ENCODE results near the gene RPL4. TPM values are rescaled to one million over a fixed set of nuclear protein-coding genes. Genes with fewer than 3 reads are reported as not detected.
"Not testable (repeated sequence)": the region's sequence is repeated elsewhere in the genome, so short reads cannot be mapped to it uniquely, and the experiment has no call there.

The RPL4 gene
- total and polyA plus RNA-seq, 9 of the 15 experiments (the other 6 are each of a cell fraction or from before 2014, with no cell fraction given): 2,055 to 7,760 (median 5,069) TPM

DNA sequence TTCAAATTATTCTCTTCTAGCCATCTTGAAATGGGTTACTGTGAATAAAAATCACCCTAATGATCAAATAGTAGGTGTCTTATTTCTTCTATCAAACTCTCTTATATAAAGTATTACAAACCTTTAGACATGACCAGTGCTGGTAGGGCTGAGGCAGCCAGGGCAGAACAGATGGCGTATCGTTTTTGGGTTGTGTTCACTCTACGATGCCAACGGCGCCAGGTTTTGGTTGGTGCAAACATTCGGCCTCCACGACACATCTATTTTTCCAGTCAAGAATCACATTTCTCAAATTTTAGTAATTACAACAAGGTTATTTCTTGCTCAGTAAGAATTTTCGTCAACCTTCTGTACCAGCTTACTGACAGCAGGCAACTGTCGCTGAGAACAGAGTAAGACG is 2.2 kb downstream of the RPL4 start:
- ChIA-PET POLR2A (interaction anchor here (2.4 kb wide), 1 partner anchor 10 kb away, joined by 8 read pairs; no protein-coding TSS in a partner anchor), CTCF (ENCODE audit: low intra/inter-chr PET ratio) (no interaction called here)
- Histone ChIP-seq H3K9ac (ENCODE audit: insufficient read depth in 1 of 2, low read depth in 2 of 2, low read length in 2 of 2) (peak overlapping the region; percentile 89 to 98), H3K4me2 (ENCODE audit: insufficient read depth, low read length) (peak overlapping the region; percentile 97), H4K20me1 (replicated peaks; ENCODE audit: control insufficient read depth, insufficient read depth, low read length) (peaks cover 40% of the 10 kb centered on the region), H3K79me2 (ENCODE audit: control insufficient read depth, insufficient read depth, low read length) (peaks cover 77% of the 10 kb centered on the region), H3K4me3 (peak overlapping the region; percentile 71), H3K27me3 (ENCODE audit: control insufficient read depth in 2 of 2, insufficient read depth in 2 of 2, low read length in 2 of 2) (no peaks in the 10 kb centered on the region), H3K36me3 (ENCODE audit: control insufficient read depth, insufficient read depth, low read length) (peaks cover 64% of the 10 kb centered on the region), H3K9me3 (replicated peaks; ENCODE audit: control insufficient read depth, insufficient read depth, low read depth, low read length) (no peaks in the 10 kb centered on the region), H2AFZ (ENCODE audit: low read depth, low read length) (no peak overlapping the region), H3K9me1 (ENCODE audit: control insufficient read depth, insufficient read depth, low read length) (no peaks in the 10 kb centered on the region), H3K4me1 (replicated peaks in 1 of 2; ENCODE audit: control insufficient read depth in 2 of 2, insufficient read depth in 2 of 2, low read length in 2 of 2) (peaks cover 12 to 14% of the 10 kb centered on the region in 2 experiments), H3K27ac (ENCODE audit: extremely low read depth, low read depth, low read length) (peak overlapping the region; percentile 97)
- in situ Hi-C loops (cut with MboI): no loop called here
- DNase-seq (ENCODE audit: extremely low read depth in 1 of 4, low spot score in 3 of 4) (no peak), ATAC-seq (no peak), FAIRE-seq (no peak)
- TF ChIP-seq BRD4 (IDR thresholded peaks at IDR 0.05) (0 out of 2 replicates have a peak, but pooled peaks have one; percentile 60), RBFOX2 (IDR thresholded peaks at IDR 0.05; ENCODE audit: low read depth, low read length) (peak; percentile 55; the same call in 1 of the 2 replicates), TFAM (CRISPR knock-in tag; conservative IDR thresholded peaks at IDR 0.05) (no peak)
- no TSS peak for BruUV-seq (replicated peaks)
- 6% methylated on average over 10 of the region's 10 CpGs for WGBS (ENCODE audit: insufficient coverage, low coverage, missing lambda C conversion rate)
- intact Hi-C loops (cut with micrococcal nuclease): no loop called here

DNA sequence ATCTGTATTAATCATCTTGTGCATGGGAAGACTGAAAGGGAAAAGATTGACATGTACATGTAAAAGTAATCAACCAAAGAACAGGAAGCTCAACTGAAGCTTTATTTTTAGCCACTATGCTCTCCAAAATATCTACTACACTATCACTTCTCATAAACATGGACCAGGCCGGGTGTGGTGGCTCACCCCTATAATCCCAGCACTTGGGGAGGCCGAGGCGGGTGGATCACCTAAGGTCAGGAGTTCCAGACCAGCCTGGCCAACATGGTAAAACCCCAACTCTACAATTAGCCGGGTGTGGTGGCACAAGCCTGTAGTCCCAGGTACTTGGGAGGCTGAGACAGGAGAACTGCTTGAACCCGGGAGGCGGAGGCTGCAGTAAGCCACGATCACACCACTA is 4.3 kb downstream of the RPL4 start:
- peaks cover 5 to 13% of the 10 kb centered on the region in 2 experiments for H3K4me1 ChIP-seq (replicated peaks in 1 of 2; ENCODE audit: control insufficient read depth in 2 of 2, insufficient read depth in 2 of 2, low read length in 2 of 2)

More for the DNA sequence above, 4.3 kb downstream of the RPL4 start:
- DNase-seq (ENCODE audit: extremely low read depth in 1 of 4, low spot score in 3 of 4); BruUV-seq (replicated peaks); H3K9me1 ChIP-seq (ENCODE audit: control insufficient read depth, insufficient read depth, low read length); H3K4me3 ChIP-seq; H3K27me3 ChIP-seq (ENCODE audit: control insufficient read depth in 2 of 2, insufficient read depth in 2 of 2, low read length in 2 of 2); FAIRE-seq; in situ Hi-C loops (cut with MboI); H3K4me2 ChIP-seq (ENCODE audit: insufficient read depth, low read length); ATAC-seq; H3K9me3 ChIP-seq (replicated peaks; ENCODE audit: control insufficient read depth, insufficient read depth, low read depth, low read length); H2AFZ ChIP-seq (ENCODE audit: low read depth, low read length); CTCF ChIA-PET (ENCODE audit: low intra/inter-chr PET ratio); intact Hi-C loops (cut with micrococcal nuclease): not testable (repeated sequence)
- peak; percentile 20; the same call in 1 of the 2 replicates for TF ChIP-seq RBFOX2 (IDR thresholded peaks at IDR 0.05; ENCODE audit: low read depth, low read length)
- TF ChIP-seq, protein P1, sequence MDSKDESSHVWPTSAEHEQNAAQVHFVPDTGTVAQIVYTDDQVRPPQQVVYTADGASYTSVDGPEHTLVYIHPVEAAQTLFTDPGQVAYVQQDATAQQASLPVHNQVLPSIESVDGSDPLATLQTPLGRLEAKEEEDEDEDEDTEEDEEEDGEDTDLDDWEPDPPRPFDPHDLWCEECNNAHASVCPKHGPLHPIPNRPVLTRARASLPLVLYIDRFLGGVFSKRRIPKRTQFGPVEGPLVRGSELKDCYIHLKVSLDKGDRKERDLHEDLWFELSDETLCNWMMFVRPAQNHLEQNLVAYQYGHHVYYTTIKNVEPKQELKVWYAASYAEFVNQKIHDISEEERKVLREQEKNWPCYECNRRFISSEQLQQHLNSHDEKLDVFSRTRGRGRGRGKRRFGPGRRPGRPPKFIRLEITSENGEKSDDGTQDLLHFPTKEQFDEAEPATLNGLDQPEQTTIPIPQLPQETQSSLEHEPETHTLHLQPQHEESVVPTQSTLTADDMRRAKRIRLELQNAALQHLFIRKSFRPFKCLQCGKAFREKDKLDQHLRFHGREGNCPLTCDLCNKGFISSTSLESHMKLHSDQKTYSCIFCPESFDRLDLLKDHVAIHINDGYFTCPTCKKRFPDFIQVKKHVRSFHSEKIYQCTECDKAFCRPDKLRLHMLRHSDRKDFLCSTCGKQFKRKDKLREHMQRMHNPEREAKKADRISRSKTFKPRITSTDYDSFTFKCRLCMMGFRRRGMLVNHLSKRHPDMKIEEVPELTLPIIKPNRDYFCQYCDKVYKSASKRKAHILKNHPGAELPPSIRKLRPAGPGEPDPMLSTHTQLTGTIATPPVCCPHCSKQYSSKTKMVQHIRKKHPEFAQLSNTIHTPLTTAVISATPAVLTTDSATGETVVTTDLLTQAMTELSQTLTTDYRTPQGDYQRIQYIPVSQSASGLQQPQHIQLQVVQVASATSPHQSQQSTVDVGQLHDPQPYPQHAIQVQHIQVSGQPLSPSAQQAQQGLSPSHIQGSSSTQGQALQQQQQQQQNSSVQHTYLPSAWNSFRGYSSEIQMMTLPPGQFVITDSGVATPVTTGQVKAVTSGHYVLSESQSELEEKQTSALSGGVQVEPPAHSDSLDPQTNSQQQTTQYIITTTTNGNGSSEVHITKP (IDR thresholded peaks at IDR 0.05; ENCODE audit: partially characterized antibody): peak; percentile 42
- Histone ChIP-seq H3K36me3 (ENCODE audit: control insufficient read depth, insufficient read depth, low read length) (peaks cover 78% of the 10 kb centered on the region), H3K27ac (ENCODE audit: extremely low read depth, low read depth, low read length) (0 out of 3 replicates have a peak overlapping the region, but pooled peaks have one; percentile 23), H3K79me2 (ENCODE audit: control insufficient read depth, insufficient read depth, low read length) (peaks cover 77% of the 10 kb centered on the region), H3K9ac (ENCODE audit: insufficient read depth in 1 of 2, low read depth in 2 of 2, low read length in 2 of 2) (peak overlapping the region in 1 of 2 experiments; percentile 23; a peak in 1 of 4 replicates), H4K20me1 (replicated peaks; ENCODE audit: control insufficient read depth, insufficient read depth, low read length) (peaks cover 40% of the 10 kb centered on the region)
- 85% methylated on average over 7 of the region's 7 CpGs for WGBS (ENCODE audit: insufficient coverage, low coverage, missing lambda C conversion rate)
- POLR2A ChIA-PET: interaction anchor here (1.2 to 2.3 kb wide), 2 partner anchors 9 to 188 kb away, joined by 4 to 7 read pairs; no protein-coding TSS in a partner anchor
